ENCODE measurements around the gene ATP6AP1. TPM values are rescaled to one million over a fixed set of nuclear protein-coding genes. Genes with fewer than 3 reads are reported as not detected.

Gene ATP6AP1
- total and polyA plus RNA-seq, 2 donors (not counting 3 experiments of a cell fraction or from before 2014, with no cell fraction given), result 145 to 322 TPM

GRCh38 chrX:154402622-154403127 is 25.8 kb upstream of the ATP6AP1 start:
- BruUV-seq (replicated peaks), result no TSS peak
- Histone ChIP-seq H3K36me3 (ENCODE audit: control insufficient read depth in 2 of 2, extremely low read depth in 1 of 2, insufficient read depth in 2 of 2, low read length in 2 of 2) (peaks cover 15 to 18% of the 10 kb centered on the region in 2 experiments), H3K4me3 (replicated peaks in 1 of 3; ENCODE audit: insufficient read depth in 1 of 3, low read depth in 1 of 3, low read length in 3 of 3) (no peak overlapping the region), H3K27me3 (ENCODE audit: control insufficient read depth in 2 of 2, insufficient read depth in 2 of 2, low read length in 2 of 2) (no peaks in the 10 kb centered on the region), H3K9me3 (replicated peaks; ENCODE audit: control insufficient read depth, insufficient read depth, low read length) (no peaks in the 10 kb centered on the region), H3K4me1 (ENCODE audit: control insufficient read depth, extremely low read depth, insufficient read depth, low read length) (peaks cover 8% of the 10 kb centered on the region), H3K79me2 (ENCODE audit: control insufficient read depth, insufficient read depth, low read length) (peaks cover 20% of the 10 kb centered on the region), H3K4me2 (ENCODE audit: insufficient read depth, low read length) (no peak overlapping the region), H3K27ac (ENCODE audit: insufficient read depth, low read depth, low read length) (no peak overlapping the region), H2AFZ (ENCODE audit: low read depth, low read length) (no peak overlapping the region), H4K20me1 (replicated peaks; ENCODE audit: control insufficient read depth, extremely low read depth, insufficient read depth, low read length) (no peaks in the 10 kb centered on the region), H3K9me1 (replicated peaks; ENCODE audit: control insufficient read depth, extremely low read depth, insufficient read depth, low read length) (no peaks in the 10 kb centered on the region), H3K9ac (replicated peaks; ENCODE audit: extremely low read depth, insufficient read depth, low read length) (no peak overlapping the region)
- ChIA-PET POLR2A (interaction anchor here (1.3 kb wide), 1 partner anchor 29 kb away, joined by 3 read pairs; no protein-coding TSS in a partner anchor), CTCF (no interaction called here)
- dilution Hi-C loops (cut with MboI; ENCODE audit: extremely low pct_ligation_motif_present, low sequenced_read_pairs), result no loop called here
- DNase-seq (ENCODE audit: low read depth, low spot score) (no peak), FAIRE-seq (no peak)
- intact Hi-C loops (cut with micrococcal nuclease), result no loop called here
- no peak for TF ChIP-seq FOS (IDR thresholded peaks at IDR 0.05; ENCODE audit: borderline replicate concordance, insufficient read depth, low read length)
- TF ChIP-seq MAX (IDR thresholded peaks at IDR 0.05; ENCODE audit: insufficient read depth, insufficient read length), result no peak
- no peak for TF ChIP-seq JUN (IDR thresholded peaks at IDR 0.05; ENCODE audit: borderline replicate concordance, insufficient read depth, insufficient read length, low read depth)
- no peak for TF ChIP-seq POLR2AphosphoS5 (IDR thresholded peaks at IDR 0.05; ENCODE audit: insufficient read depth, low read depth, low read length)
- TF ChIP-seq EZH2 (IDR thresholded peaks at IDR 0.05; ENCODE audit: borderline replicate concordance, low read depth, low read length, severe bottlenecking), result no peak
- no peak for TF ChIP-seq POLR2A (IDR thresholded peaks at IDR 0.05; ENCODE audit: low read depth, low read length)
- TF ChIP-seq, protein P1, sequence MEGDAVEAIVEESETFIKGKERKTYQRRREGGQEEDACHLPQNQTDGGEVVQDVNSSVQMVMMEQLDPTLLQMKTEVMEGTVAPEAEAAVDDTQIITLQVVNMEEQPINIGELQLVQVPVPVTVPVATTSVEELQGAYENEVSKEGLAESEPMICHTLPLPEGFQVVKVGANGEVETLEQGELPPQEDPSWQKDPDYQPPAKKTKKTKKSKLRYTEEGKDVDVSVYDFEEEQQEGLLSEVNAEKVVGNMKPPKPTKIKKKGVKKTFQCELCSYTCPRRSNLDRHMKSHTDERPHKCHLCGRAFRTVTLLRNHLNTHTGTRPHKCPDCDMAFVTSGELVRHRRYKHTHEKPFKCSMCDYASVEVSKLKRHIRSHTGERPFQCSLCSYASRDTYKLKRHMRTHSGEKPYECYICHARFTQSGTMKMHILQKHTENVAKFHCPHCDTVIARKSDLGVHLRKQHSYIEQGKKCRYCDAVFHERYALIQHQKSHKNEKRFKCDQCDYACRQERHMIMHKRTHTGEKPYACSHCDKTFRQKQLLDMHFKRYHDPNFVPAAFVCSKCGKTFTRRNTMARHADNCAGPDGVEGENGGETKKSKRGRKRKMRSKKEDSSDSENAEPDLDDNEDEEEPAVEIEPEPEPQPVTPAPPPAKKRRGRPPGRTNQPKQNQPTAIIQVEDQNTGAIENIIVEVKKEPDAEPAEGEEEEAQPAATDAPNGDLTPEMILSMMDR (IDR thresholded peaks at IDR 0.05; ENCODE audit: extremely low read depth in 1 of 2, insufficient read depth in 1 of 2, low read depth in 1 of 2, low read length in 2 of 2), result no peak
- TF ChIP-seq MYC (IDR thresholded peaks at IDR 0.05; ENCODE audit: low read depth, low read length), result no peak
- no peak for TF ChIP-seq GATA2 (IDR thresholded peaks at IDR 0.05; ENCODE audit: insufficient read depth, insufficient read length, low read depth, low read length)
